ENCODE measurements around the gene TLL1. TPM values are rescaled to one million over a fixed set of nuclear protein-coding genes. Genes with fewer than 3 reads are reported as not detected.

TLL1 gene
- total and polyA plus RNA-seq, 7 donors: 0.60 to 7.5 (median 4.8) TPM; not detected in 1

DNA sequence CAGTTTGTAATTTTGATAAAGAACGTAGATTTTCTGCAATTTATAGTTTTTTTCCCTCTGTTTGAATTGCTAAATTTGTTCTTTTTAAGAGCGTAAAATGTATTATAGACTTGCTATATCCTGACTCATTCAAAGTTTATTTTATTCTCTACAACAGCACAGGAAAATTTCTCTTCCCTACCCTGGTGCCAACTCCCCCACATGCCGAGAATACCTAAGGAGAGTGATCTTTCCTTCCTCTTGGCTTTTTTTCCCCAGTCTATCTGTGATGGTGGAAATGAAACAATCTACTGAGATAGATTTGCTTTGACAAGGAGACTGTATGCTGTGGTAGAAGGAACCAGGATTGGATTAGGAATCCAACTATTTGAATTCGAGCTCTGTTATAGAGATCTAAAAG is 271.6 kb downstream of the TLL1 start:
- H3K36me3 ChIP-seq: no peaks in the 10 kb centered on the region
- H3K4me3 ChIP-seq: no peak overlapping the region
- TF ChIP-seq EP300 (IDR thresholded peaks at IDR 0.05): no peak
- TF ChIP-seq POLR2AphosphoS5 (IDR thresholded peaks at IDR 0.05): no peak
- no peak for TF ChIP-seq POLR2A (IDR thresholded peaks at IDR 0.05)
- TF ChIP-seq, protein P1, sequence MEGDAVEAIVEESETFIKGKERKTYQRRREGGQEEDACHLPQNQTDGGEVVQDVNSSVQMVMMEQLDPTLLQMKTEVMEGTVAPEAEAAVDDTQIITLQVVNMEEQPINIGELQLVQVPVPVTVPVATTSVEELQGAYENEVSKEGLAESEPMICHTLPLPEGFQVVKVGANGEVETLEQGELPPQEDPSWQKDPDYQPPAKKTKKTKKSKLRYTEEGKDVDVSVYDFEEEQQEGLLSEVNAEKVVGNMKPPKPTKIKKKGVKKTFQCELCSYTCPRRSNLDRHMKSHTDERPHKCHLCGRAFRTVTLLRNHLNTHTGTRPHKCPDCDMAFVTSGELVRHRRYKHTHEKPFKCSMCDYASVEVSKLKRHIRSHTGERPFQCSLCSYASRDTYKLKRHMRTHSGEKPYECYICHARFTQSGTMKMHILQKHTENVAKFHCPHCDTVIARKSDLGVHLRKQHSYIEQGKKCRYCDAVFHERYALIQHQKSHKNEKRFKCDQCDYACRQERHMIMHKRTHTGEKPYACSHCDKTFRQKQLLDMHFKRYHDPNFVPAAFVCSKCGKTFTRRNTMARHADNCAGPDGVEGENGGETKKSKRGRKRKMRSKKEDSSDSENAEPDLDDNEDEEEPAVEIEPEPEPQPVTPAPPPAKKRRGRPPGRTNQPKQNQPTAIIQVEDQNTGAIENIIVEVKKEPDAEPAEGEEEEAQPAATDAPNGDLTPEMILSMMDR (IDR thresholded peaks at IDR 0.05): no peak
- no peaks in the 10 kb centered on the region for H3K9me3 ChIP-seq
- 59 to 90% methylated on average over 4 of the region's 4 CpGs for WGBS, 2 donors
- H3K27me3 ChIP-seq: no peaks in the 10 kb centered on the region
- H3K27ac ChIP-seq: peak overlapping the region in 1 of 4 donors; percentile 72
- no peaks in the 10 kb centered on the region for H3K4me1 ChIP-seq
- intact Hi-C loops (cut with DNase I): no loop called here
- DNase-seq: no peak

DNA sequence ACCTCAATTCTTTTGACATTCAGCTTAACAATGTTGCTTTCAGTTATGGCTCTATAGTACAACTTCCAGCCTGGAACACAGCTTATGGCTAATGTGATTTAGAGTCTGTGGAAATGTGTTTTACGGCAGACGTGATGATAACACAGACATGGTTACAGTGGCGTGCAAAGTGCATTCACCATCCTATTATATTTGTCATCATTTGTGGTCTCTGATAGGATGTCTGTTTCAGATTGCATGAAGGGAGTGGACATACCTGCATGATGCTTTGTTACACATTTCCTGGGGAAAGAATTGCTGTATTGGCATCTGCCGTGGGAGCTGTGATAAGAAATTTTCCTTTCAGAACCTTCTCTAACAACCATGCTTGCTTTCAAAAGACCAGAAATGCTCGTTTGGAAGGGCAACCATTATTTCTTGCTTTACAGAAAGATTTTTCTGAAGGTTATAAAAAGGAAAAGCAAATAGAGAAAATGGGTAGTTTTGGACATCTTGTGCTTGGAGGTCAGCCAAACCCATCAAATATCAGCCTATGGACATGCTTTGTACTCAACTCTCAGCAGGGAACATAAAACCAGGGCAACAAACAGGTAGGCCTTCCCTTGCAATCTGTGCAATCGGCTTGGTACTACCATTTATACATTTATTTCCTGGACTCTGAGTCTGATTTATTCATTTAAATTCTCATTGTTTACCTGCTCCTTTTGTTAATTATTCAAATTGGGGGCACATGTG is 273.9 kb downstream of the TLL1 start:
- TF ChIP-seq EP300 (IDR thresholded peaks at IDR 0.05) (no peak), POLR2AphosphoS5 (IDR thresholded peaks at IDR 0.05) (no peak), POLR2A (IDR thresholded peaks at IDR 0.05) (no peak)
- TF ChIP-seq, protein P1 (IDR thresholded peaks at IDR 0.05): no peak
- 51 to 72% methylated on average over 6 of the region's 6 CpGs for WGBS, 2 donors
- H3K4me3 ChIP-seq: no peak overlapping the region
- no peaks in the 10 kb centered on the region for H3K36me3 ChIP-seq
- DNase-seq: no peak
- H3K27ac ChIP-seq: peak overlapping the region in 1 of 4 donors; percentile 72
- H3K27me3 ChIP-seq: no peaks in the 10 kb centered on the region
- no peaks in the 10 kb centered on the region for H3K4me1 ChIP-seq
- intact Hi-C loops (cut with DNase I): no loop called here
- H3K9me3 ChIP-seq: no peaks in the 10 kb centered on the region

Small RNA genes lying within 50 kb of the gene (small RNA-seq; reads per million reads assigned to genes)
- gene RNA5SP170: 0 reads per million in 3 donors
